ENCODE results near the gene RAB15. TPM values are rescaled to one million over a fixed set of nuclear protein-coding genes. Genes with fewer than 3 reads are reported as not detected.

RAB15 gene
- total RNA-seq (1 to 10 TPM; 1.9 to 3.2 TPM), polyA plus RNA-seq (ENCODE audit: insufficient read depth, low read depth, low replicate concordance) (4.0 TPM)
- long read RNA-seq, donor 1, transcript RAB15-203 (7 exons, 3,515 nt): major isoform, 8 of 8 reads
- long read RNA-seq, donor 1, partial matches to known transcripts: 0 of 8 reads
- long read RNA-seq, donor 1, other reads (novel, unspliced or antisense): 0 of 8 reads
- long read RNA-seq, donor 2, partial matches to known transcripts: 0 of 5 reads
- long read RNA-seq, donor 2, other reads (novel, unspliced or antisense): 0 of 5 reads

DNA sequence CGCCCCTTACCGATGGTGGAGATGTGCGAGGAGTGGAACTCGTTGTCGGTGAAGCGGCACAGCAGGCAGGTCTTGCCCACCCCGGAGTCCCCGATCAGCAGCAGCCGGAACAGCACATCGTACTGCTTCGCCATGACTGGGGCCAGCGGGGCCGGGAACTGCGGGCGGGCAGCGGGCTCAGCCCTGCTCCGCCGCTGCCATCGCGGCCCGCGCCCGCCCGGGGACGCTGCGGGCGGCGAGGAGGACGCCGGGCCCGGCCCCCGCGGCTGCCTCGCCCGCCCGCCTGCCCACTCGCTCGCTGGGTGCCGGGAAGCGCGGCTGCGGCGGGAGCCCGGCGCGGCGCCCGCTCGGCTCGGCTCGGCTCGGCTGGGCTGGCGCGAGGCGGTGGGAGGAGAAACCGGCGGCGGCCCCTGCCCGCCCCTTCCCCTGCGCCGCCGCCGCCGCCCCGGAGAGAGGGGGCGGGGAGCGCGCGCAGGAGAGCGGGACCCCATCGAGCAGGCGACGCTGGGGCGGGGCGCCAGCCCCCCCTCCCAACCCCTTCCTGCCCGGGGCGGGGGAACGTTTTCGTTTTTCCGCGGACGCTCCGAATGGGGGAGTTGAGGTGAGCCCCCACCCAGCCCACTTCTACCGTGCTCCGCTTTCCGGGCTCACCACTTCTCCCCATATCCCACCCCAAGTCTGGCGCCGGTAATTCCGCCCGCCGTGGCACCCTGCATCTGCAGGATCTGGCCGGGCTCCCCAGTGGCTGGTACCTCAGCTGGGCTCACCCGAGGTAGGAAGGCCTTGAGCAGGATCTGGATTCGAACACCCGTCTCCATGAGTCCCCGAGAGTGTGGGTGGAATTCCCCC lies at the start of gene RAB15:
Gene RAB15, minus strand, starts transcription at position 394 of the 849 bp plus-strand sequence. Its CDS starts 260 bp downstream, at position 134.
- TF ChIP-seq, protein P1, sequence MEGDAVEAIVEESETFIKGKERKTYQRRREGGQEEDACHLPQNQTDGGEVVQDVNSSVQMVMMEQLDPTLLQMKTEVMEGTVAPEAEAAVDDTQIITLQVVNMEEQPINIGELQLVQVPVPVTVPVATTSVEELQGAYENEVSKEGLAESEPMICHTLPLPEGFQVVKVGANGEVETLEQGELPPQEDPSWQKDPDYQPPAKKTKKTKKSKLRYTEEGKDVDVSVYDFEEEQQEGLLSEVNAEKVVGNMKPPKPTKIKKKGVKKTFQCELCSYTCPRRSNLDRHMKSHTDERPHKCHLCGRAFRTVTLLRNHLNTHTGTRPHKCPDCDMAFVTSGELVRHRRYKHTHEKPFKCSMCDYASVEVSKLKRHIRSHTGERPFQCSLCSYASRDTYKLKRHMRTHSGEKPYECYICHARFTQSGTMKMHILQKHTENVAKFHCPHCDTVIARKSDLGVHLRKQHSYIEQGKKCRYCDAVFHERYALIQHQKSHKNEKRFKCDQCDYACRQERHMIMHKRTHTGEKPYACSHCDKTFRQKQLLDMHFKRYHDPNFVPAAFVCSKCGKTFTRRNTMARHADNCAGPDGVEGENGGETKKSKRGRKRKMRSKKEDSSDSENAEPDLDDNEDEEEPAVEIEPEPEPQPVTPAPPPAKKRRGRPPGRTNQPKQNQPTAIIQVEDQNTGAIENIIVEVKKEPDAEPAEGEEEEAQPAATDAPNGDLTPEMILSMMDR (IDR thresholded peaks at IDR 0.05): no peak
- Histone ChIP-seq H3K4me1 (peaks cover 10% of the 10 kb centered on the region), H3K36me3 (ENCODE audit: low read depth, missing control alignments) (no peaks in the 10 kb centered on the region), H3K4me3 (peak within 1 kb of the TSS; percentile 61 to 68), H3K27ac (no peak within 1 kb of the TSS), H3K9me3 (no peaks in the 10 kb centered on the region), H3K27me3 (no peaks in the 10 kb centered on the region)
- 0 to 1% methylated on average over 10 to 64 of the region's 96 CpGs for WGBS, 2 donors
- intact Hi-C loops (cut with DNase I; ENCODE audit: low total_unique reads): no loop called here
- no peak for DNase-seq

DNA sequence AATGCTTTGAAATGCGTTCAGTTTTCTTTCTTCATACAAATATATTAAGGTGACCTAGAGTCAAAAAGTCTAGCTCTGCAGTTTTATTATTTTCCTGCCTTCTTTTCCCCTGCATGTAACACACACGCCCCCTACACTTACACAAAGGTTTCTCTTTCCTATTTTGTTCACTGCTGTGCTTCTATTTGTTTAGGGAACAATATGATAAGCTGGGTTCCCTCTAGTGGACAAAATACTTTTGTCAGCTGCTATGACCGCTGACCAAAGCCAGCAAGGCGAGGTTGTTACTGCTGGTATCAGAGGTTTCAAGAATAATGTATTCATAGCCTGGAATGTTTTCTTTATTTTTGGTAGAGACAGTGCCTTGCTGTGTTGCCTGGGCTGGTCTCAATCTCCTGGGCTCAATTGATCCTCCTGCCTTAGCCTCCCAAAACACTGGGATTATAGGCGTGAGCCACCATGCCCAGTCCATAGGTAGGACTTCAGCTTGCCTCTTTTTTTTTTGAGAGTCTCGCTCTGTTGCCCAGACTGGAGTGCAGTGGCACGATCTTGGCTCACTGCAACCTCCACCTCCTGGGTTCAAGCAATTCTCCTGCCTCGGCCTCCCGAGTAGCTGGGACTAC lies 47.9 kb upstream of the RAB15 start:
- intact Hi-C loops (cut with DNase I; ENCODE audit: low total_unique reads): no loop called here
- TF ChIP-seq POLR2A (IDR thresholded peaks at IDR 0.05): no peak
- TF ChIP-seq, protein P1 (IDR thresholded peaks at IDR 0.05): peak; percentile 73 to 90 (median 79)
- Histone ChIP-seq H3K4me1 (peaks cover 20% of the 10 kb centered on the region), H3K36me3 (ENCODE audit: low read depth, missing control alignments) (no peaks in the 10 kb centered on the region), H3K9me3 (no peaks in the 10 kb centered on the region), H3K4me3 (no peak overlapping the region), H3K27ac (no peak overlapping the region), H3K27me3 (no peaks in the 10 kb centered on the region)
- 61 to 70% methylated on average over 9 of the region's 9 CpGs for WGBS, 2 donors
- peak; percentile 67 for DNase-seq

DNA sequence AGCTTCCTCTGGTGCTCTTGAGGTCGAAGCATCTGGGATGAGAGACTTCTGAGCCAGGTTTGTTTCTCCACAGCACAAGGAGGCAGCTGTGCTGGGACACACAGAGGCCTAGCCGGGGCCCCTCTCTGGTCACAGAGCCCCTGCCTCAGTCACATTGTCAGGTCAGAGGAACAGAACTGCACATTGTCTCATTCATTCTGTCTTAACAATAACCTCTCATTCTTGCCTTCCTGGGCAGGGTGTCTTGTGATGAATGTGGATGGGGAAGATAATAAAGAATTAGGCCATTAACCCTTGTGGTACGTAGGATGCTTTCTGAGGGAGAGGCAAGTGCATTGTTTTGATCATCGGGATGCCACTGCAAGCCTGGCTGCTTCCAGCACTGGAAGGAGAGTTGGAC lies 44.3 kb upstream of the RAB15 start:
- WGBS, 2 donors: 66 to 77% methylated on average over 4 of the region's 4 CpGs
- H3K9me3 ChIP-seq: no peaks in the 10 kb centered on the region
- no peak for DNase-seq
- no peak for TF ChIP-seq POLR2A (IDR thresholded peaks at IDR 0.05)
- TF ChIP-seq, protein P1 (IDR thresholded peaks at IDR 0.05): no peak
- H3K36me3 ChIP-seq (ENCODE audit: low read depth, missing control alignments): no peaks in the 10 kb centered on the region
- no peaks in the 10 kb centered on the region for H3K27me3 ChIP-seq
- H3K4me1 ChIP-seq: peaks cover 27% of the 10 kb centered on the region
- intact Hi-C loops (cut with DNase I; ENCODE audit: low total_unique reads): no loop called here
- peak overlapping the region; percentile 40 to 64 for H3K27ac ChIP-seq
- no peak overlapping the region for H3K4me3 ChIP-seq

DNA sequence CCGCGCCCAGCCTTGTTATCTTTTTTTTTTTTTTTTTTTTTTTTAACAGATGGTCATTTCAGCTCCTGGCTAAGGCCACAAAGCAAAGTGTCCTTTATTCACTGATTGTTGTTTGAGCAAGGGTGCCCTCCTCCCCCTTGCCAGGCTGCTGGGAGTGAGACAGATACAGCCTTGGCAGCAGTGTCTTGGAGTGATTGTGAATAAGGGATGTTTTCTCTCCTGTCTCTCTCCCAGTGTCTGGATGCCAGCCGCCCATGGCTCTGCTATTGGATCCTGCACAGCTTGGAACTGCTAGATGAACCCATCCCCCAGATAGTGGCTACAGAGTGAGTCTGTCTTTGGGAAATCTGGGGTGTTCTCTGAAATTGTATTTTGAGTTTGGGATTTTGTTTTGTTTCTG lies 43.3 kb upstream of the RAB15 start:
- Histone ChIP-seq H3K9me3 (no peaks in the 10 kb centered on the region), H3K27me3 (no peaks in the 10 kb centered on the region), H3K36me3 (ENCODE audit: low read depth, missing control alignments) (no peaks in the 10 kb centered on the region), H3K27ac (peak overlapping the region in 1 of 2 donors; percentile 64), H3K4me3 (no peak overlapping the region), H3K4me1 (peaks cover 29% of the 10 kb centered on the region)
- intact Hi-C loops (cut with DNase I; ENCODE audit: low total_unique reads): no loop called here
- DNase-seq: peak; percentile 83
- no peak for TF ChIP-seq POLR2A (IDR thresholded peaks at IDR 0.05)
- TF ChIP-seq, protein P1 (IDR thresholded peaks at IDR 0.05): no peak
- 59 to 67% methylated on average over 3 of the region's 3 CpGs for WGBS, 2 donors
